Right lobe of liver (tissue), 4 donors: Measurements from ENCODE around the gene PNPLA1.

Experiments
- CTCF ChIP-seq, 4 donors: fragments of 200-600 bp in 3 of 4; fragments of 450-650 bp in 1 of 4; IDR thresholded peaks; one replicate each; pipeline versions ENCODE4 v1.5.1 to v1.8.0; 2016 to 2022; ENCODE audit warnings: antibody characterized with exemption in 4 of 4, mild to moderate bottlenecking in 2 of 4
- POLR2A ChIP-seq: fragments of 450-650 bp; IDR thresholded peaks from one replicate; pipeline ENCODE4 v1.6.1; 2017; ENCODE audit warnings: antibody characterized with exemption, mild to moderate bottlenecking
- donor health status: DM: no; HTN: no; CAD: no.
- donor health status: DM: no; HTN: no; CAD: no.
- donor health status: DM: no; HTN: yes; CAD: no.

DNA sequence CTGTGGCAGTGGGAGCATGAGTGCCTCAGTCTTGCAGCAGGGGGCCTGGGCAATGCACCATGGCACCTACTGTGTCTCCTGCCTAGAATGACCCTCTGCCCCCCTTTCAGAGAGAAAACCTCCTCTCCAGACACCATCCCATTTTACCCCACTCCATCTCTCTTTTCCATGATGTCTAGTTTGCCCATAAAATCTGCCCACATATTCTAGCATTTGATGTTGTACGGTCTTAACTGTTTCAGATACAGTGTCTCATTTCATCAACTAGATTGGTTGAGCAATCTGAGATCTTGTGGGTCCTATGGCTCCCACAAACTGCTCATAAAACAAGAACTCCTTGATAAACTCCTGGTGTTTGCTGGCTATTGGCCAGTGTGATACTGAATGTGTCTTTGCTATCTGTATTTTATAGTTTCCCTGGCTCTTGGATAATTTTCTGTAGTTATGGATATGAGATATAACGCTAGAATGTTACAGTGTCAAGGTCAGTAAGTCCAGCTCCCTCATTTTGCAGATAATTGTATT lies 8.1 kb downstream of the PNPLA1 start:
- TF ChIP-seq CTCF (IDR thresholded peaks at IDR 0.05) (no peak), POLR2A (no peak)
